GM06990 (cell line): ENCODE measurements around the gene CLDN3.

Experiments used
- DNase-seq: peaks from one replicate; pipeline ENCODE4 v3.0.0-alpha.2; 2011; ENCODE audit not compliant: insufficient read length; ENCODE audit errors: extremely low read depth
- H3K27me3 ChIP-seq: replicated peaks from 2 replicates; pipeline ENCODE4 v1.6.0; 2011; ENCODE audit warnings: low read length; ENCODE audit not compliant: control insufficient read depth, insufficient read depth
- H3K36me3 ChIP-seq: 2 replicates; pipeline ENCODE4 v1.5.1; 2011; ENCODE audit warnings: low read length; ENCODE audit not compliant: control insufficient read depth, insufficient read depth
- H3K4me3 ChIP-seq: replicated peaks from 2 replicates; pipeline ENCODE4 v1.5.1; 2011; ENCODE audit warnings: low read depth, mild to moderate bottlenecking, control low read depth, low read length
- TF ChIP-seq, protein P1 (sequence below): IDR thresholded peaks from 2 replicates; pipeline ENCODE4 v1.5.1; 2011; ENCODE audit warnings: low read length, control low read depth, mild to moderate bottlenecking, inconsistent platforms; ENCODE audit not compliant: insufficient read depth, poor library complexity, severe bottlenecking

Gene CLDN3

DNA sequence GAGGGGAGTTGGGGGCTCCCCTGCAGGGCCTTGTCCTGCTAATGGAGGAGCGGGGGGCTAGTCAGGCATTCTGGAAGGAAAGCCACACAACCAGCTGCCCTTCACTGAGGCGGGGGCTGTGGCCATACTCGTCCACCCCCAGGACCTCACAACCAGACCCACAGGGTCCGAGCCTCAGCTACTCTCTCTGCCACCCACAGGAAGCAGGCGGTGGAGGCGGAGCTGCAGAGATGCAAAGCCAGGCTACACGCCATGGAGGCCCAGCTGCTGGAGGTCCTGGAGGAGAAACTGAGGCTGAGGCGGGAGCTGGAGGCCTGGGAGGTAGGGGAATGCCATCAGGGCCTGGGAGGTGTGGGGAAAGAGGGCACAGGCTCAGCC is 34.6 kb downstream of the CLDN3 start:
- no peak for DNase-seq
- no peaks in the 10 kb centered on the region for H3K27me3 ChIP-seq
- TF ChIP-seq, protein P1, sequence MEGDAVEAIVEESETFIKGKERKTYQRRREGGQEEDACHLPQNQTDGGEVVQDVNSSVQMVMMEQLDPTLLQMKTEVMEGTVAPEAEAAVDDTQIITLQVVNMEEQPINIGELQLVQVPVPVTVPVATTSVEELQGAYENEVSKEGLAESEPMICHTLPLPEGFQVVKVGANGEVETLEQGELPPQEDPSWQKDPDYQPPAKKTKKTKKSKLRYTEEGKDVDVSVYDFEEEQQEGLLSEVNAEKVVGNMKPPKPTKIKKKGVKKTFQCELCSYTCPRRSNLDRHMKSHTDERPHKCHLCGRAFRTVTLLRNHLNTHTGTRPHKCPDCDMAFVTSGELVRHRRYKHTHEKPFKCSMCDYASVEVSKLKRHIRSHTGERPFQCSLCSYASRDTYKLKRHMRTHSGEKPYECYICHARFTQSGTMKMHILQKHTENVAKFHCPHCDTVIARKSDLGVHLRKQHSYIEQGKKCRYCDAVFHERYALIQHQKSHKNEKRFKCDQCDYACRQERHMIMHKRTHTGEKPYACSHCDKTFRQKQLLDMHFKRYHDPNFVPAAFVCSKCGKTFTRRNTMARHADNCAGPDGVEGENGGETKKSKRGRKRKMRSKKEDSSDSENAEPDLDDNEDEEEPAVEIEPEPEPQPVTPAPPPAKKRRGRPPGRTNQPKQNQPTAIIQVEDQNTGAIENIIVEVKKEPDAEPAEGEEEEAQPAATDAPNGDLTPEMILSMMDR: no peak
- peaks cover 7% of the 10 kb centered on the region for H3K36me3 ChIP-seq
- H3K4me3 ChIP-seq: no peak overlapping the region

DNA sequence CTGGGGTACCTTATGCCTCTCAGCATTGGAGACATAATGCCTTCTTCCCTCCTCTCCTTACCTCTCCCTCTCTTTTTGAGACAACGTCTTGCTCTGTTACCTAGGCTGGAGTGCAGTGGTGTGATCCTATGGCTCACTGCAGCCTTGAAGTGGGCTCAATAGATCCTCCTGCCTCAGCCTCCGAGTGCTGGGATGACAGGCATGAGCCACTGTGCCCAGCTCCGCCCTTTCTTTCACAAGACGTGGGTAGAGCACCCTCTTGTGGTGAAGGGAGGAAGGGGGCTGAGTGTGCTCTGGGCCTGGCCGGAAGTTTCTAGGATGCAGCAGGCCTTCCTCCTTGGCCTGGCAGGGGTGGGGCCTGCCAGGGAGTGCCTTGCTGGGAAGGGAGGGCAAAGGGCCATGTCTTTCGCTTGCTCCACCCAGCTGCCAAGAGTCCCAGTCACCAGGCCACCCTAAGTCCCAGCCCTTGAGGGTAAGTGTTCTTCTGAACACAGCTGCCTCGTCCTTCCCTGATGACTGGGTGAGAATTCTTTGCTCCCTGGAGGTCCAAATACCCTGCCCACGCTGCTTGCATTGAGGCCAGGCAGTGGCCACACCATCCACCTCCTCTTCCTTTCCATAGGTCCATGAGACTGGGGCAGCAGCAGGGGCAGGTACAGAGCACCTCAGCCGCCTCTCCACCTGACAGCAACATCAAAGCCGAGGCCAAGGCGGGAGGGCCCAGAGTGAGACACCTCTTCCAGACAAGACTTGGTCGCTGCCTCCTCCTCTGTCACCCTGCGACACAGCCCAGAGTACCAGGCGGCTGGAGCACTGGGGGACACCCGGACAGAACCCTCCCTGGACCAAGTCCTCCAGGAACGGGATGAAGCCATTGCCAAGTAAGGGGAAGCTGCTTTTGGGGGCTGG is 35.2 kb downstream of the CLDN3 start:
- H3K36me3 ChIP-seq: peaks cover 7% of the 10 kb centered on the region
- H3K4me3 ChIP-seq: no peak overlapping the region
- TF ChIP-seq, protein P1: peak; percentile 91
- H3K27me3 ChIP-seq: no peaks in the 10 kb centered on the region
- DNase-seq: peak; percentile 76

DNA sequence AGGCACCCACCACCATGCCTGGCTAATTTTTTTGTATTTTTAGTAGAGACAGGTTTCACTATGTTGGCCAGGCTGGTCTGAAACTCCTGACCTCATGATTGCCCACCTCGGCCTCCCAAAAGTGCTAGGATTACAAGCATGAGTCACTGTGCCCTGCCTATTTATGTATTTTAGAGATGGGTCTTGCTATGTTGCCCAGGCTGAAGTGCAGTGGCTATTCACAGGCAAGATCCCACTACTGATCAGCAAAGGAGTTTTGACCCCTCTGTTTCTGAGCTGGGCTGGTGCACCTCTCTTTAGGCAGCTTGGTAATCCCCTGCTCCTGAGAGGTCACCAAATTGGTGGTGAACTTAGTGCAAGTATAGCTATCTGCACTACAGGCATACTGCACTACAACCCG is 37.7 kb downstream of the CLDN3 start:
- H3K4me3 ChIP-seq: no peak overlapping the region
- TF ChIP-seq, protein P1: no peak
- DNase-seq: no peak
- peaks cover 7% of the 10 kb centered on the region for H3K36me3 ChIP-seq
- H3K27me3 ChIP-seq: no peaks in the 10 kb centered on the region

DNA sequence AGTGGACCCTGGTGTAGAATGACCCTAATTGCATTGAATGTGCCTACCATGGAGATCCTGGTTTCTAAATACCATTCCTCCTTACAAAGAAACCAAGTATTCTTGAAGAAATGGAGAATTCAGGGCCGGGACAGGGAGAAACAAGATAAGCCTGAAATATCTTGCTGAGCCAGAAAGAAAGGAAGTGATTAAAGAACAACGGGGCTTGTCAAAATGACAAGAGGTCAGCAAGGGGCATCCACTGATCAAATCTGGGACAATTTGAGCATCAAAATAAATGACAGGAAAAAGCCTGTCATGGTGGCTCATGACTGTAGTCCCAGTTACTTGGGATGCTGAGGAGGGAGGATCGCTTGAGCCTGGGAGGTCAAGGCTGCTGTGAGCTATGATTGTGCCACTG is 39.6 kb downstream of the CLDN3 start:
- no peak overlapping the region for H3K4me3 ChIP-seq
- H3K36me3 ChIP-seq: no peaks in the 10 kb centered on the region
- DNase-seq: no peak
- no peaks in the 10 kb centered on the region for H3K27me3 ChIP-seq
- TF ChIP-seq, protein P1: no peak

DNA sequence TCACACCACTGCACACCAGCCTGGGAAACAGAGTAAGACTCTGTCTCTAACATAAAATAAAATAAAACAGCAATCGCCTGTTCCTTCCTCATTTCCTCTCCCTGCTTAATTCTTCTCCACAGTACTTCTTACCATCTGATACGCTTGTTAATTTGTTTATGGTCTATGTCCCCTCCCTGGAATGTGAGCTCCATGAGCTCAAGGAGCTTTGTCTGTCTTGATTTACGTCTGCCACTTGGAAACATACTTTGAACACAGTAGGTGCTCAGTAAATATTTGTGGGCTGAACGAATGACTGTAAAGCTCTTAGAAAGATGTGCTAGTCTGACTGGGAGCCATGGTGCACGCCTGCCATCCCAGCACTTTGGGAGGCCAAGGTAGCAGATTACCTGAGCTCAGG is 41.5 kb downstream of the CLDN3 start:
- Histone ChIP-seq H3K27me3 (no peaks in the 10 kb centered on the region), H3K36me3 (no peaks in the 10 kb centered on the region), H3K4me3 (no peak overlapping the region)
- DNase-seq: no peak
- TF ChIP-seq, protein P1: no peak
